ENCODE measurements around the gene SRSF2.

DNA sequence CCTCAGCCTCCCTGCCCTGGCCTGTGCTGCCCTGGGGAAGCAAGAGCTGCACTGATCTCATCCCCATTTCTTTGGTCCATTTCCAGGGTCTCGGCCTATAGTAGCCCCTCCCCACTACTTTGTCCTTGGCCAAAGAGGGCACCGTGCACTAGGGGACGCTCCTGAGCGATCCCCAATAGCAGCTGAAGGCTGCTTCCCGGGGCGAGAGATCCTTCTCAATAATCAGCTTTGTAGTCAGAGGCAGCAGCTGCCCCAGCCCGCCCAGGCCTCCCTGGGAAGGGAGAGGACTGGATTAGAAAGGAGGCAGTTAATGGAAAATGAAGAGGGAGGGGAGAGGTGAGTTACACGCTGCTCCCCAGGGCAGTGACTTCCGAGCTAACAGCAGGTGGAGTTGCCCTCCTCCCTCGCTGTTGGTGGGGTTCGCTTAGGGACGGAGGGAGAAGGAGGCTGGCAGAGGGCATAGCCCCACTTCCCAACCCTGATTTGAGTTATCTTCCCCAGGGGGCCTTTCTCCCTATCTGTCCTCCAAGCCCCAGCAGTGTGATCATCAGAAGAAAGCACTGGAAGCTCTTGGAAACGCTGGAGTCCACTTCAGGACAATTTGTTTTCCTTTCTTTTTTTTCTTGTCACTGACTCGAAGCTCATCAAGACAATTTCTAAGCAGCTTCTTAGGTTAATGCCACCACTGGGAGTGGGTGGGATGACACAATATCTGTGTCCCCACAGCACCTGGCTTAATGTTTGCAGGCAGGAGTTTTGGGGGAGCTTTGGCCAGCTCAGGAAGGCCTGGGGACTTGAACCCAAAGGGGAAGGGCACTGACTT is 28.9 kb downstream of the SRSF2 start:
- TF ChIP-seq POLR2A (IDR thresholded peaks at IDR 0.05; ENCODE audit: low read depth, low read length), result no peak
- no peak for TF ChIP-seq POLR2AphosphoS5 (IDR thresholded peaks at IDR 0.05; ENCODE audit: low read depth, low read length)
- TF ChIP-seq TAF1 (IDR thresholded peaks at IDR 0.05; ENCODE audit: borderline replicate concordance, low read depth, low read length), result no peak
